Stomach (tissue), 4 donors: Measurements from ENCODE around the gene MEIOSIN.

ENCODE experiments used
- EP300 ChIP-seq: sonication (generic); formaldehyde crosslinking; IDR thresholded peaks from one replicate; pipeline ENCODE4 v1.6.1; 2017; ENCODE audit warnings: antibody characterized with exemption
- POLR2A ChIP-seq, 4 donors: fragments of 450-650 bp; IDR thresholded peaks; one replicate each; pipeline ENCODE4 v1.6.1; 2016; ENCODE audit warnings: antibody characterized with exemption in 4 of 4, control low read depth in 2 of 4, mild to moderate bottlenecking in 1 of 4, moderate library complexity in 1 of 4
- TF ChIP-seq, protein P1 (sequence below), 7 experiments: fragments of 450-650 bp in 4 of 7; fragments of 200-600 bp in 3 of 7; sonication (generic) in 3 of 7; IDR thresholded peaks; one replicate each; pipeline ENCODE4 v1.5.1; 2016 to 2019; ENCODE audit warnings: antibody characterized with exemption in 7 of 7, control low read depth in 2 of 7, mild to moderate bottlenecking in 1 of 7

DNA sequence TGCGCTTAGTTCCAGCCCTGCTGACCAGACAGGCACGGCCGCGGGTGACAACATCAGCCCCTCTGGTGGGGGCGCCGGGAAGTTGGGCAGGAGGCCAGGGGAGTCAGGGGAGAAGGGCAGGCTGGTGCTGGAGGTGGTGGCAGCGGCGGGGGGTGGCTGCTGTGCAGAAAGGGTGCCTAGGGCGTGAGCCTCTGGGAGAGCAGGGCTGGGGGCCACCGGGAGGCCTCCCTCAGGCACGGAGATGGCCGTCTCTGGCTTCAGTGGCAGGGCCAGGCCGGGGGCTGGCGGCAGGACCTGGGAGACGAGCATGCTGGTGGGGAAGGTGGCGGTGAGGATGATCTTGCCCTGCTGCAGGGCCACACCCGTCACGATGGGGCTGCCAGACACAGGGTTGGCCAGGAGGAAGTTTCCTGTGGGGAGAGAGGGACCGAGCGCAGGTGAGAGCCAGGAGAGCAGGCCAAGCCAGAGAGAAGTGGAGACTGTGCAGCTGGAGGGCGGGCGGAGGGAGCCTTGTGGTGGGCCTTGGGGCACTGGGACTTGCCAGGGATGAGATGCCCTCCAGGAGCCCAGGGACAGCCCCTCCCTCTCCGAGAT is 32.6 kb downstream of the MEIOSIN start:
- TF ChIP-seq, protein P1, sequence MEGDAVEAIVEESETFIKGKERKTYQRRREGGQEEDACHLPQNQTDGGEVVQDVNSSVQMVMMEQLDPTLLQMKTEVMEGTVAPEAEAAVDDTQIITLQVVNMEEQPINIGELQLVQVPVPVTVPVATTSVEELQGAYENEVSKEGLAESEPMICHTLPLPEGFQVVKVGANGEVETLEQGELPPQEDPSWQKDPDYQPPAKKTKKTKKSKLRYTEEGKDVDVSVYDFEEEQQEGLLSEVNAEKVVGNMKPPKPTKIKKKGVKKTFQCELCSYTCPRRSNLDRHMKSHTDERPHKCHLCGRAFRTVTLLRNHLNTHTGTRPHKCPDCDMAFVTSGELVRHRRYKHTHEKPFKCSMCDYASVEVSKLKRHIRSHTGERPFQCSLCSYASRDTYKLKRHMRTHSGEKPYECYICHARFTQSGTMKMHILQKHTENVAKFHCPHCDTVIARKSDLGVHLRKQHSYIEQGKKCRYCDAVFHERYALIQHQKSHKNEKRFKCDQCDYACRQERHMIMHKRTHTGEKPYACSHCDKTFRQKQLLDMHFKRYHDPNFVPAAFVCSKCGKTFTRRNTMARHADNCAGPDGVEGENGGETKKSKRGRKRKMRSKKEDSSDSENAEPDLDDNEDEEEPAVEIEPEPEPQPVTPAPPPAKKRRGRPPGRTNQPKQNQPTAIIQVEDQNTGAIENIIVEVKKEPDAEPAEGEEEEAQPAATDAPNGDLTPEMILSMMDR (IDR thresholded peaks at IDR 0.05) = no peak
- TF ChIP-seq POLR2A (IDR thresholded peaks at IDR 0.05) (no peak), EP300 (no peak)
